GM21619 (cell line): ENCODE data around the gene HSPA6.
"Not testable (repeated sequence)": the region's sequence is repeated elsewhere in the genome, so short reads cannot be mapped to it uniquely, and the experiment has no call there.

Source experiments
- ATAC-seq: cut with Tn5 transposase; IDR thresholded peaks from one replicate; pipeline ENCODE4 v1.9.1; 2021; ENCODE audit not compliant: unreplicated experiment

HSPA6 gene

GRCh38 chr1:161557506-161558450 lies 33.4 kb downstream of the HSPA6 start:
- ATAC-seq = not testable (repeated sequence)

- not testable (repeated sequence) for ATAC-seq
Observed at GRCh38 chr1:161560960-161561715, 36.8 kb downstream of the HSPA6 start.

GRCh38 chr1:161562441-161562840 lies 38.1 kb downstream of the HSPA6 start:
- ATAC-seq = not testable (repeated sequence)

- ATAC-seq = not testable (repeated sequence)
Observed at GRCh38 chr1:161563522-161563921, 39.2 kb downstream of the HSPA6 start.

GRCh38 chr1:161566602-161566960 lies 42.2 kb downstream of the HSPA6 start:
- not testable (repeated sequence) for ATAC-seq

GRCh38 chr1:161571703-161572102 lies 47.4 kb downstream of the HSPA6 start:
- not testable (repeated sequence) for ATAC-seq
